Measurements from ENCODE around the gene ARL6IP6. TPM values are rescaled to one million over a fixed set of nuclear protein-coding genes. Genes with fewer than 3 reads are reported as not detected.
"Not testable (repeated sequence)": the region's sequence is repeated elsewhere in the genome, so short reads cannot be mapped to it uniquely, and the experiment has no call there.

ARL6IP6 gene
- total RNA-seq, 1 donor from 2014 or later: 18.1 TPM

GRCh38 chr2:152722639-152723038 is 4.2 kb downstream of the ARL6IP6 start:
- not testable (repeated sequence) for DNase-seq (ENCODE audit: low read depth in 2 of 2)

- DNase-seq (ENCODE audit: low read depth in 2 of 2): no peak
Observed at GRCh38 chr2:152723918-152724317, 5.5 kb downstream of the ARL6IP6 start.

- no peak for DNase-seq (ENCODE audit: low read depth in 2 of 2)
Observed at GRCh38 chr2:152729844-152730243, 11.4 kb downstream of the ARL6IP6 start.

GRCh38 chr2:152730591-152731333 is 12.3 kb downstream of the ARL6IP6 start:
- DNase-seq (ENCODE audit: low read depth in 2 of 2): no peak

GRCh38 chr2:152737509-152737908 is 19.1 kb downstream of the ARL6IP6 start:
- not testable (repeated sequence) for DNase-seq (ENCODE audit: low read depth in 2 of 2)

- DNase-seq (ENCODE audit: low read depth in 2 of 2): no peak
Observed at GRCh38 chr2:152738438-152738837, 20.0 kb downstream of the ARL6IP6 start.

GRCh38 chr2:152739705-152740104 is 21.3 kb downstream of the ARL6IP6 start:
- not testable (repeated sequence) for DNase-seq (ENCODE audit: low read depth in 2 of 2)

- peak; percentile 51 to 70 for DNase-seq (ENCODE audit: low read depth in 2 of 2)
Observed at GRCh38 chr2:152740743-152741328, 22.4 kb downstream of the ARL6IP6 start.

GRCh38 chr2:152743002-152743401 is 24.6 kb downstream of the ARL6IP6 start:
- peak in 1 of 2 donors; percentile 33 for DNase-seq (ENCODE audit: low read depth in 2 of 2)

GRCh38 chr2:152747751-152748150 is 29.3 kb downstream of the ARL6IP6 start:
- DNase-seq (ENCODE audit: low read depth in 2 of 2): not testable (repeated sequence)

- no peak for DNase-seq (ENCODE audit: low read depth in 2 of 2)
Observed at GRCh38 chr2:152755029-152755428, 36.6 kb downstream of the ARL6IP6 start.

GRCh38 chr2:152759290-152760072 is 41.1 kb downstream of the ARL6IP6 start:
- DNase-seq (ENCODE audit: low read depth in 2 of 2): no peak

GRCh38 chr2:152761214-152761613 is 42.8 kb downstream of the ARL6IP6 start:
- no peak for DNase-seq (ENCODE audit: low read depth in 2 of 2)

GRCh38 chr2:152762202-152762601 is 43.8 kb downstream of the ARL6IP6 start:
- no peak for DNase-seq (ENCODE audit: low read depth in 2 of 2)

- DNase-seq (ENCODE audit: low read depth in 2 of 2): not testable (repeated sequence)
Observed at GRCh38 chr2:152763208-152763607, 44.8 kb downstream of the ARL6IP6 start.

GRCh38 chr2:152763651-152764050 is 45.2 kb downstream of the ARL6IP6 start:
- DNase-seq (ENCODE audit: low read depth in 2 of 2): no peak

GRCh38 chr2:152766928-152767327 is 48.5 kb downstream of the ARL6IP6 start:
- no peak for DNase-seq (ENCODE audit: low read depth in 2 of 2)

- DNase-seq (ENCODE audit: low read depth in 2 of 2): no peak
Observed at GRCh38 chr2:152781175-152781574, 62.8 kb downstream of the ARL6IP6 start.

GRCh38 chr2:152782171-152782570 is 63.8 kb downstream of the ARL6IP6 start:
- no peak for DNase-seq (ENCODE audit: low read depth in 2 of 2)

- no peak for DNase-seq (ENCODE audit: low read depth in 2 of 2)
Observed at GRCh38 chr2:152790883-152791282, 72.5 kb downstream of the ARL6IP6 start.

GRCh38 chr2:152791979-152792378 is 73.6 kb downstream of the ARL6IP6 start:
- no peak for DNase-seq (ENCODE audit: low read depth in 2 of 2)

GRCh38 chr2:152792974-152793373 is 74.6 kb downstream of the ARL6IP6 start:
- no peak for DNase-seq (ENCODE audit: low read depth in 2 of 2)
